Ovary (tissue), 3 donors: ENCODE results near the gene HSD11B1L.

Experiments used
- CTCF ChIP-seq, 3 donors: fragments of 450-650 bp in 2 of 3; fragments of 200-600 bp in 1 of 3; IDR thresholded peaks; one replicate each; pipeline versions ENCODE4 v1.5.1 to v1.8.0; 2016 to 2022; ENCODE audit warnings: antibody characterized with exemption in 3 of 3, mild to moderate bottlenecking in 1 of 3
- EP300 ChIP-seq: sonication (generic); formaldehyde crosslinking; IDR thresholded peaks from one replicate; pipeline ENCODE4 v1.6.1; 2017; ENCODE audit warnings: antibody characterized with exemption
- donor health status: DM: no; HTN: no; CAD: no.

GRCh38 chr19:5674714-5675113 lies 6.1 kb upstream of the HSD11B1L start:
- TF ChIP-seq CTCF (IDR thresholded peaks at IDR 0.05) (no peak), EP300 (no peak)
